ENCODE results near the gene DAW1.
"Not testable (repeated sequence)": the region's sequence is repeated elsewhere in the genome, so short reads cannot be mapped to it uniquely, and the experiment has no call there.

The DAW1 gene

GRCh38 chr2:227871375-227871791, at the start of gene DAW1:
Gene DAW1 (plus strand): TSS chr2:227871631. CDS start chr2:227871690, 59 bp downstream.
- no peak for DNase-seq

GRCh38 chr2:227822416-227823003, 48.9 kb upstream of the DAW1 start:
- no peak for DNase-seq

GRCh38 chr2:227823922-227824321, 47.5 kb upstream of the DAW1 start:
- DNase-seq, result no peak

- DNase-seq, result no peak
Observed at GRCh38 chr2:227824711-227825110, 46.7 kb upstream of the DAW1 start.

GRCh38 chr2:227826019-227826521, 45.4 kb upstream of the DAW1 start:
- DNase-seq, result no peak

GRCh38 chr2:227826563-227826962, 44.9 kb upstream of the DAW1 start:
- no peak for DNase-seq

GRCh38 chr2:227827143-227827542, 44.3 kb upstream of the DAW1 start:
- no peak for DNase-seq

GRCh38 chr2:227828477-227828912, 42.9 kb upstream of the DAW1 start:
- no peak for DNase-seq

GRCh38 chr2:227829337-227829736, 42.1 kb upstream of the DAW1 start:
- DNase-seq, result no peak

GRCh38 chr2:227834423-227834822, 37.0 kb upstream of the DAW1 start:
- DNase-seq, result no peak

- DNase-seq, result no peak
Observed at GRCh38 chr2:227834916-227835650, 36.3 kb upstream of the DAW1 start.

GRCh38 chr2:227839339-227840129, 31.9 kb upstream of the DAW1 start:
- DNase-seq, result not testable (repeated sequence)

- DNase-seq, result no peak
Observed at GRCh38 chr2:227846831-227847230, 24.6 kb upstream of the DAW1 start.

- no peak for DNase-seq
Observed at GRCh38 chr2:227848146-227848545, 23.3 kb upstream of the DAW1 start.

- no peak for DNase-seq
Observed at GRCh38 chr2:227848586-227848985, 22.8 kb upstream of the DAW1 start.

- DNase-seq, result no peak
Observed at GRCh38 chr2:227849906-227850305, 21.5 kb upstream of the DAW1 start.

- DNase-seq, result peak; percentile 78
Observed at GRCh38 chr2:227853204-227853629, 18.2 kb upstream of the DAW1 start.

- peak; percentile 58 for DNase-seq
Observed at GRCh38 chr2:227853765-227854271, 17.6 kb upstream of the DAW1 start.

- DNase-seq, result no peak
Observed at GRCh38 chr2:227855440-227855839, 16.0 kb upstream of the DAW1 start.

- DNase-seq, result no peak
Observed at GRCh38 chr2:227856697-227857096, 14.7 kb upstream of the DAW1 start.

GRCh38 chr2:227860221-227860641, 11.2 kb upstream of the DAW1 start:
- DNase-seq, result no peak

GRCh38 chr2:227861011-227861410, 10.4 kb upstream of the DAW1 start:
- DNase-seq, result no peak

GRCh38 chr2:227862227-227862740, 9.1 kb upstream of the DAW1 start:
- DNase-seq, result no peak
